DMS114 treated with DMSO at 0.1 percent for 48 hours (cell line): ENCODE data around the gene SAMD10.
"Not testable (repeated sequence)": the region's sequence is repeated elsewhere in the genome, so short reads cannot be mapped to it uniquely, and the experiment has no call there.

Source experiments
- DNase-seq: peaks from one replicate; lab custom pipeline; 2025; ENCODE audit not compliant: unreplicated experiment; lab: John Stamatoyannopoulos, UW

Gene SAMD10

GRCh38 chr20:63979557-63980316 is at the start of gene SAMD10:
SAMD10 (minus strand) TSS chr20:63979642; CDS start chr20:63979467, 175 bp downstream.
- no peak for DNase-seq

GRCh38 chr20:64027981-64028685 is 48.7 kb upstream of the SAMD10 start:
- DNase-seq, result no peak

DNA sequence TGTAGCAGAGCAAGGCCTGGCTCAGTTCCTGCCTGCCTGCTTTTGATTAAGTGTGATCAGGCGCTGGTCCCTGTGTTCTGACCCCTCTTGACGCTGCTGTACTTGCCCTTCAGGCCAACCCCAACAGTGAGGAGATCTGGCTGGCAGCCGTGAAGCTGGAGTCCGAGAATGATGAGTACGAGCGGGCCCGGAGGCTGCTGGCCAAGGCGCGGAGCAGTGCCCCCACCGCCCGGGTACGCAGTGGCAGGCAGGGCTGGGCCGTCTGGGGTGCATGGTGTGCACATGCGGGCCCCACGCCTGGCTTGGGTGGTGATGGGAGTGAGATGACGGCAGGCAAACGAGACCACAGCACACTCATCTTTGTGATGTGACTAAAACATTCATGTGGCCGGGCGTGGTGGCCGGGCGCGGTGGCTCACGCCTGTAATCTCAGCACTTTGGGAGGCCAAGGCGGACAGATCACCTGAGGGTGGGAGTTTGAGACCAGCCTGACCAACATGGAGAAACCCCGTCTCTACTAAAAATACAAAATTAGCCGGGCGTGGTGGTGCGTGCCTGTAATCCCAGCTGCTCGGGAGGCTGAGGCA is 46.5 kb upstream of the SAMD10 start:
- no peak for DNase-seq

DNA sequence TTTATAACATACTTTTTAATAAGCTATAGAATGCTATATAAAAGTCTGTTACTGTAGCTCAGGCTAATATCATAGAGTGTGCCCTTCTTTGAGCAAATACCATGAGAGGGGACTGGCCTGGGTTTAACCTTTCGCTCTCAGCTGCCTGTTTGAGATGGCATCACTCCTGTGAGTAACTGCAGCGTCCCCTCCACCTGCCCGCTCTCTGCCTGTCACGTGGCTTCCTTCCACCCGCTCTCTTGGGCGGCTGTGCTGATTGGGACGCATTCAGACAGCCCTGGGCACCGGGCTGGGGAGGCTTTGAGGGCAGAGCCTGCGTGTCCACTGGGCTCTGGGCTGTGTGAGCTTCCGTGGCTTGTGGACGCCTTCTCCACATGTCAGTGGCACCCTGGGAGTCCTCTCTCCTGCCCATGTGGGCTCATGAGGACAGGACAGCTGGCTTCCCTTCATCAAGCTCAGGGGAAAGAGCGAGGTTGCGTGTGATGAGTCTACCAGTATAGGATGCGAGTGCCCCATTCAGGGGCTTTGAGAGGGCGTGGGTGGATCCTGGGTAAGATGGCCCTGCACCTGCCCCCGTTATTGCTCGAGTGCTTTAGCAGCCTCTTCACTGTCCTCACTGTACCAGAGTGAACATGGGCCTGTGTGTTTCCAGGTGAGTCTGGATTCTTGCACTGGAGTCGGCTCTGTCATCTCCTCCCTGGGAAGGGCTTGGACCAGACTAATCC is 45.8 kb upstream of the SAMD10 start:
- no peak for DNase-seq

DNA sequence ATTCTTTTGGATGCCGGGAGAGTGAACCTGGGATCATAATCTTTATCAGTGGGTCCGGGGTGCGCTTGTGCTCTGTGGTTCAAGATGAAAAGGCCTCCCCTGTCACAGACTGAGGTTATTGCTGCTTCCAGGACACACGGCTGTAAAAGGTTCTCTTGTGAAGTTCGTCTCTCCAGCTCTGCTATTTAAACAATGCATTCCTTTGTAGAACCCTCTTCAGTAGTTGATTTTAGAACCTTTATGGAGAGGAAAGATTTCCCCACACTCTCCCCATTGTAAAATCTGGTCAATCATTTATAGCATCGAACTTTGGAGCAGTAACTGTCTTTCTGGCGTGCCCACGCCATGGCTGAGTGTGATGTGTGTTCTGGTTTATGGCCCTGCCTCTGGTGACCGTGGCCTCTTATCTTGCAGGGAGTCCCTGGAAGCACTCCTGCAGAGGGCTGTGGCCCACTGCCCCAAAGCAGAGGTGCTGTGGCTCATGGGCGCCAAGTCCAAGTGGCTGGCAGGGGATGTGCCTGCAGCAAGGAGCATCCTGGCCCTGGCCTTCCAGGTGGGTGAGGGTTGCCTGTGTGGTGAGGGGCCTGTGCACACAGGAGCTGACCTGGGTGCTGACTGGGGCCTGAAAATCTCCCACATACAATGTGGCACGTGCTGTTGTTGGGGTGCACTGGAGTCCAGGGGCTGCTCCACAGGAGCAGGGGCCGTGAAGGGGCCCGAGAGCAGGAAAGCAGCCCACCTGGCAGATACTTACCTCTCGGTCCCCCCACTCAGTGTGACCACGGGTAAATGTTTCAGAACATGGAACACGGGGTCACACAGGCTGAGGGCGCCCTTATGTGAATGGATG is 44.9 kb upstream of the SAMD10 start:
- no peak for DNase-seq

DNA sequence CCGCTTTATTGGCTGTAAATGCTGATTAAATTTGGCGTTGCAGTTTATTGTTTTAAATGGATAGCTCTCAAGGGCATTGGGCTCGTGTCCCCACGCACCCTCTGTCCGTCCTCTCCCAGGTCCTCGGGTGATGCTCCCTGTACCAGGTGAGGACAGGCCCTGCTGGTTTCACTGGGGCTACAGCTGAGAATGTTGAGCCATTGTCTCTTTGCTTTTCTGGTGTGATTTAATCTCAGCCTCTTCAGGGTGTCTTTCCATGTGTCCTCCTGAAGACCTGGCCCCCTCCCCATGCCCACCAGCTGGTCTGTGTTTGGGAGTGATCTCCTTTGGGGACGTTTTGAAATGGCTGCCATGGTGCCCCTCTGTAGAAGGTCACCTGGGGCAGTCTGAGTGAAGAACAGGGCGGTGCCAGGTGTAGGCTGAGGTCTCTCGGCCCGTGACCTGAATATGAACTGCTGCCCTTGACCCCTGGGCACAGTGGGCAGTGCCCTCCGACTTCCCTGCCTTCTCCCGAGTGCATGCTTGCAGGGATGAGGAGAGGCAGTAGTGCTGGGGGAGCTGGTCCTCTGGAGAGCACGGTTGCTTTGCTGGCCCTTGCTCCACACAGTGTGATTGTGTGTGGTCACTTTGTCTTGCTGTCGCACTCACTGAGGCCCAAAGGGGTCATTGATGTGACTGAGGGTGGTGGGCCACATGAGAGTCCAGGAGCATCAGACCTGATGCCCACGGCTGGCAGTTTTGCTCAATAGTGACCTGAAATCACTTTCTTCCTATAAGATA is 44.1 kb upstream of the SAMD10 start:
- DNase-seq, result no peak

- DNase-seq, result no peak
Measured at GRCh38 chr20:64022671-64023360, 43.4 kb upstream of the SAMD10 start.

DNA sequence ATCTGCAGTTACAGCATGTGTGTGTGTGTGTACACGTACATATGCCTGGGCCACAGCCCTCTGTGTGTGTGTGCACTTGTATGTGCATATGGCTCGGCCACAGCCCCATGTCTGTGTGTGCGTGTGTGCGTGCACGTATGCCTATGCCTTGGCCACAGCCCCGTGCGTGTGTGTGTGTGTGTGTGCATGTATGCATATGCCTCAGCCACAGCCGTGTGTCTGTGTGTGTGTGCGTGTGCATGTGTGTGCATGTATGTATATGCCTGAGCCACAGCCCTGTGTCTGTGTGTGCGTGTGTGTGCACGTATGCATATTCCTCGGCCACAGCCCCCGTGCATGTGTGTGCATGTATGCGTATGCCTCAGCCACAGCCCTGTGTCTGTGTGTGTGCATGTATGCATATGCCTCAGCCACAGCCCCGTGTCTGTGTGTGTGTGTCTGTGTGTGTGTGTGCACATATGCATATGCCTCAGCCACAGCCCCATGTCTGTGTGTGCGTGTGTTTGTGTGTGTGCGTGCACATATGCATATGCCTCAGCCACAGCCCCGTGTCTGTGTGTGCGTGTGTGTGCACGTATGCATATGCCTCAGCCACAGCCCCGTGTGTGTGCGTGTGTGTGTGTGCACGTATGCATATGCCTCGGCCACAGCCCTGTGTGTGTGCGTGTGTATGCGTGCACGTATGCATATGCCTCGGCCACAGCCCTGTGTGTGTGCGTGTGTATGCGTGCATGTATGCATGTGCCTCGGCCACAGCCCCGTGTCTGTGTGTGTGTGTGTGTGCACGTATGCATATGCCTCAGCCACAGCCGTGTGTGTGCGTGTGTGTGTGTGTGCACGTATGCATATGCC is 41.9 kb upstream of the SAMD10 start:
- no peak for DNase-seq

- DNase-seq, result no peak
Measured at GRCh38 chr20:64015635-64016034, 36.2 kb upstream of the SAMD10 start.

DNA sequence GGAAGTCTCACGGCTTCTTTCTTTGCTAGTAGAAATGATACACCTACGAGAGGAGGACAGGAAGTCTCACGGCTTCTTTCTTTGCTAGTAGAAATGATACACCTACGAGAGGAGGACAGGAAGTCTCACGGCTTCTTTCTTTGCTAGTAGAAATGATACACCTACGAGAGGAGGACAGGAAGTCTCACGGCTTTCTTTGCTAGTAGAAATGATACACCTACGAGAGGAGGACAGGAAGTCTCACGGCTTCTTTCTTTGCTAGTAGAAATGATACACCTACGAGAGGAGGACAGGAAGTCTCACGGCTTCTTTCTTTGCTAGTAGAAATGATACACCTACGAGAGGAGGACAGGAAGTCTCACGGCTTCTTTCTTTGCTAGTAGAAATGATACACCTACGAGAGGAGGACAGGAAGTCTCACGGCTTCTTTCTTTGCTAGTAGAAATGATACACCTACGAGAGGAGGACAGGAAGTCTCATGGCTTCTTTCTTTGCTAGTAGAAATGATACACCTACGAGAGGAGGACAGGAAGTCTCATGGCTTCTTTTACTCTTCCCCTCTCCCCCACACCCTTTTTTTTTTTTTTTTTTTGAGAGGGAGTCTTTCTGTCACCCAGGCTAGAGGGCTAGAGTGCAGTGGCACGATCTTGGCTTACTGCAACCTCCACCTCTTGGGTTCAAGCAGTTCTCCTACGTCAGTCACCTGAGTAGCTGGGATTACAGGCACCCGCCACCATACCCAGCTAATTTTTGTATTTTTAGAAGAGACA is 33.1 kb upstream of the SAMD10 start:
- DNase-seq, result not testable (repeated sequence)

DNA sequence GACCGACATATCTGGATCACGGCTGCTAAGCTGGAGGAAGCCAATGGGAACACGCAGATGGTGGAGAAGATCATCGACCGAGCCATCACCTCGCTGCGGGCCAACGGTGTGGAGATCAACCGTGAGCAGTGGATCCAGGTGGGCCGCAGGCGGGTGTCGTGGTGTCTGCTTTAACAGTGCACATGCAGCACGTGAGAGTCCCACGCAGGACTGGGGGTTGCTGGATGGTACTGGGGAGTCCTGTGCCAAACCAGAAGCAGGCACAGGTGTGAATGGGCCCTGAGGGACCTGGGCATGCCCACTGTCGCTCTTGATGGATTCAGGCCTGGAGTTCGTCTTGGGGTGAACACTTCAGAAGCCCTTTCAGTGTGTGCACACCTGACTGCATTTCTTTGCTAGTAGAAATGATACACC is 31.9 kb upstream of the SAMD10 start:
- DNase-seq, result no peak

DNA sequence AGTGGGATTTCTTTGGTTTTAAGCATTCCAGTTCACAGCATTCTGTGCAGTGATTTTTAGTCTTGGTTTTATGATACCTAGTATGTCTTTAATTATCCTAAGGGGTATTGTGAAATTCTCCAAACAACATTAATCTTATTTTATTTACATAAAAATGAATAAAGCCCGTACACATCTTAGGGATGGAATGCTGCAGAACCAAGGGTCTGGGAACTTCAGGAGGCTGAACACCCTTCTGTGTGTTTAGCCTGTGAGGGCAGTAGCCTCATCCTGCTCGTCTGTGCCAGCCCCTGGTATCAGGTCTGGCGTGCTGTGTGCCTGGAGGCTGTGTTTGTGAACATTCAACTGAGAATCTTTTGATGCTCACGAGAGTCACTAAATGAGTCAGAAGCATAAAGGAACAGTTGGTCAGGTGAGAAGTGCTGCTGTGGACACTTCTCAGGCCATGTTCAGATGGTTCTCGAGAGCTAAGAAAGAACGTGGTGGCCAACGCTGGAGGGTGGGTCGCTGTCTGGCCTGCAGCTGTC is 31.3 kb upstream of the SAMD10 start:
- DNase-seq, result no peak

DNA sequence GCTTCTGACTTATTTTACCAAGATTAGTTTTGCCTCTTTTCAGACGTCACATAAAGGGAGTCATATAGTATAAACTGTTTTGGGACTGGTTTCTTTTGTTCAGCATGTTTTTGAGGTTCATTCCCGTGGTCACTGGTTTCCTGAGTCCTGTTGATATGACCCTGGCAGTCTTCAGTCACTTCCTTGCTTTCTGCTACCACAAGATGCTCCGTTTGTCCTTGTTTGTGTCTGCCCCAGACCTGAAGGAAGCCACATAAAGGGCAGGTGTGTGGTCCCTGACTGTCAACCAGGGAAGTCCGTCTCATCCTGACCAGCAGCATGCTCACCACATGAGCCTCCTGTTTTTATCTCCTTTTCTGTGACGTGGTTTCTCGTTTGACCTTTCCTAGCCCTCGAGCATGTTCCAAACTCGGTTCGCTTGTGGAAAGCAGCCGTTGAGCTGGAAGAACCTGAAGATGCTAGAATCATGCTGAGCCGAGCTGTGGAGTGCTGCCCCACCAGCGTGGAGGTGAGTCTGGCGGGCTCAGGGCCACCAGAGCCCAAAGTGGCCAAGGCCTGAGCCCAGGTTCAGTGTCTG is 30.5 kb upstream of the SAMD10 start:
- DNase-seq, result no peak

- no peak for DNase-seq
Measured at GRCh38 chr20:64006902-64007301, 27.5 kb upstream of the SAMD10 start.

- DNase-seq, result no peak
Measured at GRCh38 chr20:64006490-64006889, 27.0 kb upstream of the SAMD10 start.

DNA sequence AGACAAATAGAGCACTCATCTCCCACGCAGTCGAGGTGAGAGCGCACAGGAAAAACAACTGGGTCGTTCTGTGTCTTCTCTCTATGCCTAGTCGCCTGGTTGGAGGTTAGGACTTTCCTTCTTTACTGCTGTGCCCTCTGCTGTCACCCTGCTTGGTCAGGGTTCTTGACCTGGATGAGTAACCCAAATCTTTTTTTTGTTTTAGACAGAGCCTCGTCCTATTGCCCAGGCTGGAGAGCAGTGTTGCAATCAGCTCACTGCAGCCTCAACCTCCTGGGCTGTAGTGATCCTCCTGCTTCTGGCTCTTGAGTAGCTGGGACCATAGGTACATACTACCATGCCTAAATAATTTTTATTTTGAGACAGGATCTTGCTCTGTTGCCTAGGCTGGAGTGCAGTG is 26.0 kb upstream of the SAMD10 start:
- DNase-seq, result no peak
